SK-N-SH (cell line): Measurements from ENCODE around the gene DNAH14. TPM values are rescaled to one million over a fixed set of nuclear protein-coding genes. Genes with fewer than 3 reads are reported as not detected.

ENCODE experiments used
- CTCF ChIA-PET: fragments of 300-600, 350-600 bp; formaldehyde crosslinking; extraction: SDS; loops from one replicate; lab custom pipeline; 2021; lab: Yijun Ruan, JAX
- POLR2A ChIA-PET: fragments of 350-600 bp; sonication (Branson Sonifier 250); formaldehyde crosslinking; extraction: SDS; loops from one replicate; lab custom pipeline; 2020; ENCODE audit warnings: antibody characterized with exemption, inconsistent platforms; lab: Yijun Ruan, JAX
- DNase-seq: peaks from one replicate; pipeline ENCODE4 v3.0.0; 2012
- H2AFZ ChIP-seq: fragments of 200-600 bp; sonication (generic); 2 replicates; pipeline ENCODE4 v1.8.1; 2016; ENCODE audit warnings: antibody characterized with exemption, mild to moderate bottlenecking, low read depth
- H3F3A ChIP-seq: fragments of 200-600 bp; sonication (generic); replicated peaks from 2 replicates; pipeline ENCODE3; 2016; ENCODE audit warnings: antibody characterized with exemption, mild to moderate bottlenecking; ENCODE audit not compliant: insufficient read depth
- H3K27ac ChIP-seq, 2 experiments: fragments of 200-500 bp in 1 of 2; fragments of 200-600 bp in 1 of 2; sonication (Bioruptor generic) in 1 of 2; sonication (generic), shearing (Covaris generic) in 1 of 2; 2 replicates each; pipeline versions ENCODE4 v1.5.1 to v1.6.1; 2014 to 2016; ENCODE audit warnings: low read depth in 2 of 2, inconsistent platforms in 1 of 2, low read length in 1 of 2, mild to moderate bottlenecking in 1 of 2, mixed read lengths in 1 of 2
- H3K27me3 ChIP-seq: fragments of 200-600 bp; sonication (generic), shearing (Covaris generic); 2 replicates; pipeline ENCODE4 v1.6.1; 2016; ENCODE audit warnings: mixed run types; ENCODE audit not compliant: insufficient read depth
- H3K36me3 ChIP-seq, 2 experiments: fragments of 200-500 bp in 1 of 2; fragments of 200-600 bp in 1 of 2; sonication (Bioruptor generic) in 1 of 2; sonication (generic) in 1 of 2; replicated peaks in 1 of 2; 2 replicates each; pipeline versions ENCODE3 to v1.5.1; 2014 to 2016; ENCODE audit warnings: low read length in 1 of 2, mild to moderate bottlenecking in 1 of 2; ENCODE audit not compliant: insufficient read depth in 2 of 2, control insufficient read depth in 1 of 2
- H3K4me1 ChIP-seq, 2 experiments: fragments of 200-500 bp in 1 of 2; fragments of 200-600 bp in 1 of 2; sonication (Bioruptor generic) in 1 of 2; sonication (generic), shearing (Covaris generic) in 1 of 2; 2 replicates each; pipeline versions ENCODE4 v1.5.1 to v1.6.1; 2014 to 2016; ENCODE audit warnings: low read depth in 1 of 2, low read length in 1 of 2, mixed run types in 1 of 2; ENCODE audit not compliant: insufficient read depth in 2 of 2, control insufficient read depth in 1 of 2
- H3K4me2 ChIP-seq: fragments of 200-600 bp; sonication (generic), shearing (Covaris generic); 2 replicates; pipeline ENCODE4 v1.6.1; 2017; ENCODE audit warnings: mixed run types
- H3K4me3 ChIP-seq, 2 experiments: fragments of 200-500 bp in 1 of 2; fragments of 200-600 bp in 1 of 2; sonication (Bioruptor generic) in 1 of 2; sonication (generic), shearing (Covaris generic) in 1 of 2; 2 replicates each; pipeline versions ENCODE4 v1.5.1 to v1.8.1; 2014 to 2016; ENCODE audit warnings: low read depth in 2 of 2, inconsistent platforms in 1 of 2, low read length in 1 of 2, mild to moderate bottlenecking in 1 of 2, mixed read lengths in 1 of 2, moderate library complexity in 1 of 2
- H3K79me2 ChIP-seq: fragments of 200-600 bp; sonication (generic); 2 replicates; pipeline ENCODE4 v1.8.1; 2017; ENCODE audit warnings: mild to moderate bottlenecking; ENCODE audit not compliant: insufficient read depth
- H3K9ac ChIP-seq: fragments of 200-600 bp; sonication (generic); 2 replicates; pipeline ENCODE4 v1.6.1; 2017; ENCODE audit warnings: mixed run types
- H3K9me2 ChIP-seq: fragments of 200-600 bp; sonication (generic); 2 replicates; pipeline ENCODE4 v1.6.1; 2017; ENCODE audit warnings: mixed run types
- H3K9me3 ChIP-seq: fragments of 200-600 bp; sonication (generic); 2 replicates; pipeline ENCODE4 v1.6.1; 2017; ENCODE audit warnings: mixed run types, mild to moderate bottlenecking, moderate library complexity
- H4K20me1 ChIP-seq: fragments of 200-600 bp; sonication (generic); 2 replicates; pipeline ENCODE4 v1.6.1; 2017; ENCODE audit warnings: mild to moderate bottlenecking, mixed run types; ENCODE audit not compliant: insufficient read depth
- CTCF ChIP-seq: fragments of 200-600 bp; sonication (generic); IDR thresholded peaks from 2 replicates; pipeline ENCODE4 v1.6.1; 2017; ENCODE audit warnings: antibody characterized with exemption, mild to moderate bottlenecking, moderate library complexity
- ELF1 ChIP-seq: IDR thresholded peaks from 2 replicates; pipeline ENCODE4 v1.4.0; 2012
- EP300 ChIP-seq, 2 experiments: IDR thresholded peaks; 2 replicates each; pipeline versions ENCODE4 v1.4.0 to v1.6.1; 2012; ENCODE audit warnings: borderline replicate concordance in 1 of 2, low read depth in 1 of 2, low read length in 1 of 2
- GABPA ChIP-seq: IDR thresholded peaks from 2 replicates; pipeline ENCODE4 v1.4.0; 2012; ENCODE audit warnings: low read depth, mild to moderate bottlenecking
- MAX ChIP-seq: IDR thresholded peaks from 2 replicates; pipeline ENCODE4 v1.4.0; 2012; ENCODE audit warnings: low read depth
- REST ChIP-seq: IDR thresholded peaks from 2 replicates; pipeline ENCODE4 v1.6.1; 2012; ENCODE audit warnings: mild to moderate bottlenecking, low read depth, low read length, moderate library complexity
- SMC3 ChIP-seq: IDR thresholded peaks from 2 replicates; pipeline ENCODE4 v1.6.1; 2012; ENCODE audit warnings: low read depth, low read length, improper control_type of control experiment
- TAF1 ChIP-seq: IDR thresholded peaks from 2 replicates; pipeline ENCODE4 v1.6.1; 2012; ENCODE audit warnings: low read depth, mild to moderate bottlenecking, low read length, moderate library complexity, borderline replicate concordance
- TEAD4 ChIP-seq: IDR thresholded peaks from 2 replicates; pipeline ENCODE4 v1.4.0; 2012; ENCODE audit warnings: mild to moderate bottlenecking, borderline replicate concordance; ENCODE audit not compliant: insufficient read depth
- ZBTB33 ChIP-seq: IDR thresholded peaks from 2 replicates; pipeline ENCODE4 v1.4.0; 2012; ENCODE audit warnings: low read depth, borderline replicate concordance
- WGBS: methylation state at CpG from one replicate; pipeline ENCODE4 v1.1.6; 2017; ENCODE audit warnings: low lambda C conversion rate; 5-methylcytosine and 5-hydroxymethylcytosine counted together
- polyA plus RNA-seq, 3 experiments: library from polyadenylated mRNA; depleted of rRNA; stranded (reverse); fragments of >200 nt; gene quantifications; 2 replicates each; pipeline ENCODE4 v1.2.3, GENCODE V29; 2012

Gene DNAH14
- polyA plus RNA-seq, 1 of the 3 experiments (the other 2 are of a cell fraction): 8.0 TPM

- 90% methylated on average over 2 of the region's 2 CpGs for WGBS
- no peak for DNase-seq
- Histone ChIP-seq H3K27me3 (no peaks in the 10 kb centered on the region), H3K9ac (no peak overlapping the region), H3K79me2 (no peaks in the 10 kb centered on the region), H3K4me1 (no peaks in the 10 kb centered on the region), H3K9me2 (no peaks in the 10 kb centered on the region), H3K9me3 (no peaks in the 10 kb centered on the region), H2AFZ (no peak overlapping the region), H3K4me3 (no peak overlapping the region), H3K36me3 (peaks cover 0 to 11% of the 10 kb centered on the region in 2 experiments), H3F3A (no peaks in the 10 kb centered on the region), H3K4me2 (no peak overlapping the region), H3K27ac (no peak overlapping the region), H4K20me1 (no peaks in the 10 kb centered on the region)
- CTCF ChIA-PET: no interaction called here
- POLR2A ChIA-PET: no interaction called here
- TF ChIP-seq SMC3 (no peak), ELF1 (no peak), MAX (no peak), TAF1 (no peak), CTCF (no peak), EP300 (IDR thresholded peaks at IDR 0.05; ENCODE audit: borderline replicate concordance in 1 of 2, low read depth in 1 of 2, low read length in 1 of 2) (no peak), GABPA (no peak), ZBTB33 (no peak), TEAD4 (no peak), REST (no peak)
Observed at GRCh38 chr1:225049594-225049993, 120.1 kb downstream of the DNAH14 start.
